Measurements from ENCODE around the gene CD48.
"Not testable (repeated sequence)": the region's sequence is repeated elsewhere in the genome, so short reads cannot be mapped to it uniquely, and the experiment has no call there.

Gene CD48

DNA sequence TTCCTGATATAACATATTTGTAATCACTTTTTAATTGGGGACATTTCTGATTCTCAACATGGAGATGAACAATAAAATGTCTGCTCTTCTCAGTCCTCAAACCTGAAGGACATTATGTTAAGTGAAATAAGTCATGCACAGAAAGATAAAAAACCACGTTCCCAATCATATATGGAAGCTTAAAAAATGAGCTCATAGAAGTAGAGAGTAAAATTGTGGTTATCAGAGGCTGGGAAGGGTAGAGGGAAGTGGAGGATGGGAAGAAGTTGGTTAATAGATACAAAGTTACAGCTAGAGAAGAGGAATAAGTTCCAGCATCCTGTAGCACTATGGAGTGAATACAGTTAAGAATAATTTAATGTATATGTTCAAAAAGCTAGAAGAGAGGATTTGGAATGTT, 1.5 kb upstream of the CD48 start:
- DNase-seq (ENCODE audit: low read depth), result no peak

DNA sequence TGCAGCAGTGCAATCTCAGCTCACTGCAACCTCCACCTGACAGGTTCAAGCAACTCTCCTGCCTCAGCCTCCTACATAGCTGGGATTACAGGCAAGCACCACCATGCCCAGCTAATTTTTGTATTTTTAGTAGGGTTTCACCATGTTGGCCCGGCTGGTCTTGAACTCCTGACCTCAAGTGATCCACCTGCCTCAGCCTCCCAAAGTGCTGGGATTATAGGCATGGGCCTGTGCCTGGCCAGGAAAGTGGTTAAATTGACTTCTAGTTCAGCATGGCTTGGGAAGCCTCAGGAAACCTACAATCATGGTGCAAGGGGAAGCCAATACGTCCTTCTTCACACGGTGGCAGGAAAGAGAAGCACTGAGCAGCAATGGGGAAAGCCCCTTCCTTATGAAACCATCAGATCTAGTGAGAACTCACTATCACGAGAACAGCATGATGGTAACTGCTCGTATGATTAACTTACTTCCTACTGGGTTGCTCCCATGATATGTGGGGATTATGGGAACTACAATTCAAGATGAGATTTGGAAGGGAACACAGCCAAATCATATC, 981 bp upstream of the CD48 start:
- not testable (repeated sequence) for DNase-seq (ENCODE audit: low read depth)

DNA sequence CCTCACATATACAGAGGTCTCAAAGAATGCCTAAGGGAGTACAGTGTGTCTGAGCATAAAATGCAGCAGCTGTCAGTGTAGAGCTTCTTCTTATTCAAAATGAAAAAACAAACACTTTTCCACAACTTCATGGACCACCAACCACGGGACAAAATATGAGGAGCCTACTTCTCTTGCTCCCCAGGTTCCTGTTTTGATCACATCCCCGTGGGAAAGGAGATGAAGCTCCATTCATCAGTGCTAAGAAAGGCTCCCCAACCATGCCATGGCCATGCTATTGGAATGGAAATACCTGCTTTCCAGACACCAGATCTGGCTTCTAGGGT, 383 bp downstream of the CD48 start:
- DNase-seq (ENCODE audit: low read depth), result no peak

DNA sequence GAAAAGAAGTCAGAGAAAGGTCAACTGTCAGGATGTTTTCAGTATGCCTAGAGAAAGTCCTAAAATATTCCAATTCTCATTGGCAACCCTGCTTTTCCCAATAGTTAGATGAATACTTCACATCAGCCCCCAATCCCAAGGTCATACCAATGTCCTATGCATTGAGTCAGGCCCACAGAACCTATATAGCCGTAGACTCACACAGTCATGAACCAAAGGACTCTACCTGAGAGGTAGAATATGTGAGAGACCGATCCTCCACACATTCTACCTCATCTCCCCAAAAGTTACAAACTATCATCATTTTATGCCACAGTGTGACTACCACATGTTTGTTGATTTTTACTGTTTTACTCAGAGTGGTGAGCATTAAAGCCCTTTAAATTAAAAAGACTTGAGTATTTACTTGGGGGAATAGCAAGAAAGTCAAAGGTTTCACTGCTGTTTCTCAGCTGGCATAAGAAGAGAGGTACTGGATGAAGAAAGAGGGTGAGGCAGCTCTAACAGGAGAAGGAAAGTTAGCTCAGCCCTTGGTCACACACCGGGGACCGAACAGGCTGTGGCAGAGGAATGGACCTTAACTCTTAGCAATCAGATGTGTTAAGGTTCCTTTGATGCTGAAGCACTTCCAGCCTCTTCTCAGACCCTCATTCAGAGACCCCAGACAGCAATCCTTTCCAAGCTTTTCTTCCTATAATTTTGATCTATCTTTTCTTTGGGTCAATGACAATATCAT, 937 bp downstream of the CD48 start:
- no peak for DNase-seq (ENCODE audit: low read depth)

DNA sequence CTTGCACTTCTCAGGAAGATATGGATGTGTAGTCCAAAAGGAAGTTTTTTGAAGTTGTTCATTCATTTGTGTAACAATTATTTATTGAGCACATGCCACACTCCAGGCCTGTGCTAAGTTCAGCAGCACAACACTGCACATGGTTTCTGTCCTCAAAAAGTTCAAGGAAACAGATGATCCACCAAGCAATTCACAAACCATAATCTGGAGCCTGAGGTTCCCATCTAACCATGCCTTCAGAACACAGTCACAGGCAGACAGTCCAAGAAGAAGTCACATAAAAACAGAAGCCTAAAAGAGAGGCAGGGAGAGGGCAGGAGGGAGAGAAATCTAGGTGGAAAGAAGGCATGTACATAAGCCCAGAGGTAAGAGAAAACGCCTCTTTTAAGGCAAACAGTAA, 1.9 kb downstream of the CD48 start:
- no peak for DNase-seq (ENCODE audit: low read depth)

DNA sequence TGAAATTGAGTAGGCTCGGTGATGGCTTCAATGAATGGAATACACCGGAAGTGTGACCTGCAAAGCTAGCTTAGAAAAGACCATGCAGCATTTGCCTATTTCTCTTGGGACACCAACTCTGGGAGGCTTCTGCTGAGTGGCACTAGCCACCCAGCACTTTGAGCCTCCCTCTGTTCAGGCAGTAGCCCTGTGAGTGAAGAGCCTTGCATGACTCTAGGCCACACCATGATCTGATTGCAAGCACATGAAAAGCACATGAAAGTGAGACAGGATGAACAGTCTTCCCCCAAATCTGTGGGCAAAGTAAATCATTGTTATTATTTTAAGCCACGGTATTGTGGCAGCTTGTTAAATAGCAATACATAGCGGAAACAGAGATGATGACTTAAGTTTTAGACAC, 2.8 kb downstream of the CD48 start:
- DNase-seq (ENCODE audit: low read depth), result no peak

DNA sequence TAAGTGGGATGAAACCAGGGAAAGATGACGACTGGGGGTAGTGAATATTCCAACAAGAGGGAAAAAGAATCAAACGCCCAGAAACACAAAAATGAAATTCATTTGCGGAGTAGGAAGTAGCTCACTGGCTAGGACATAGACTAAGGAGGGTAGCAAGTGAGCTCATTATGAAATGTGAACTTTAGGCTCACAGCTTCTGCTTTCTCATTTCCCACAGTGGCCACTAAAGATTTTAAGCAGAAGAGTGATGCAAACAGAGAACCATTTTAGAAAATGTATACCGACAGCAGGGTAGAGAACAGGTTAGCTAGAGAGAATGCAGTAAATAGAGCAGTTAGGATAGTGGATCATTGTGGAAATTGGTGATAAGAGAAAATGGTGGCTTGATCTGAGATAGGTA, 3.5 kb downstream of the CD48 start:
- no peak for DNase-seq (ENCODE audit: low read depth)

DNA sequence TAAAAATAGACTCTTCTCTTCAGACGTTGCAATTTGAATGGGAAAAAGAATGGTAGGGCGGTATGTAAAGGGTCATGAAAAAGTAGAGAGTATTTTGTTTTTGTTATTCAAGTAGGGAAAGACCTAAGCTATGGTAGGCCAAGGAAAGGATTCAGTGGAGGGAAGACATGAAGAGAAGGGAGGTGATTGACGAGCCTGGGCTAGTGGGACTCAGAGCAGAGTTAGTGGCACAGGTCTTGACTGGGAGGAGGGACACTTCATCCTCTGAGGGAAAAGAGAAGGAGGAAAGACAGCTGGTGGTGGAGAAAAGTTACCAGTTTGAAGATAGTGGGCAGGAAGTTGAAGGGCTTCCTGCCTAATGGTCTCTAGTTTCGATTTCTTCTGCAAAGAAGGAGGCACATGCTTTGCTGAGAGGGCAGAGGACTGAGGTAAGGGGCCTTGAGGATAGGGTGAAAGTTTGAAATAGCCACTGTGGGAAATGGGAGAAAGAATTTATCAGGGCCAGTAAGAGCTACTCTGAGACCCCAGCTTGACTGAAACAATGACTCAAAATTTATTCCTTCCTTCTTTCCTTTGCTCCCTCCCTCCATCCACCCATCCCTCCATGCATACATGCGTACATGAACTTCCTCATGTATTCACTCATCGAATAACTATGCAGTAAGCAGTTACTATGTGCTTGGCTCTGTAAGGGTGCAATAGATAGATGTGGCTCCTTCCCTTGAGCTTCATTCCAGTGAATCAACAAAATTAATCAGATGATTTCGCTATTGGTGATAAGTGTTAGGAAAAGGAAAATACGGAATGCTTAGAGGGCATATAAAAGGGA, 4.2 kb downstream of the CD48 start:
- DNase-seq (ENCODE audit: low read depth), result no peak

DNA sequence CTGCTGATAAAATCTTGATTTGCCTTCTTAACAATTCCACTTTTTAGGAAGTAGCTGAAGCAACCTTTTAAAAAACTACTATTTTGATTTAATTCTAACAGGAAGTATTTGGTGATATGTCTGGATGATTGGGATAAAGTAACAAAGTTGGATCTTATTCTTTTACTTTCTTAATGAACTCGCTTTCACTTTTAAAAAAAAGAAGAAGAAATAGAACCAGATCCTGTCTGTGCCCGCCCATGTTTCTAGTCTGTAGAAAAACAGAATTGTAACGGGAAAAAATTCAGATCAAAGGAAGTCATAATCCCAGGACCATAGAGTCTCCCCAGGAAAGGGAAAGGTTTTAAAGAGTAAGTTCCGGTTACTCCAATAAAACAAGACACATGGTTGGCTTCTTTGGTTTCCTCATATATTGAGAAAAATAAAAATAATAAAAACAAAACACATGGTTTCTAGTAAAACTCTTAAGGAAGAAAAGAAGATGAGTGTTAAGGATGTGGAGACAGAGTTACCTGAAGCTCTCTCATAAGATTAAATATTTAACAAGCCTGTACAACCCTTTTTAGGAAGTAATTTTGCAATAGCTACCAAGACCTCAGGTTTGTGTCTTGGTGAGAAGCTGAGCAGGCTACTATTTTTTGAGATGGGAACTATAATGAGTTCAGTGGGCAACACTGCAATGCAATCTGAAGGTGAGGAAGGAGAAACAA, 4.9 kb downstream of the CD48 start:
- DNase-seq (ENCODE audit: low read depth), result no peak

DNA sequence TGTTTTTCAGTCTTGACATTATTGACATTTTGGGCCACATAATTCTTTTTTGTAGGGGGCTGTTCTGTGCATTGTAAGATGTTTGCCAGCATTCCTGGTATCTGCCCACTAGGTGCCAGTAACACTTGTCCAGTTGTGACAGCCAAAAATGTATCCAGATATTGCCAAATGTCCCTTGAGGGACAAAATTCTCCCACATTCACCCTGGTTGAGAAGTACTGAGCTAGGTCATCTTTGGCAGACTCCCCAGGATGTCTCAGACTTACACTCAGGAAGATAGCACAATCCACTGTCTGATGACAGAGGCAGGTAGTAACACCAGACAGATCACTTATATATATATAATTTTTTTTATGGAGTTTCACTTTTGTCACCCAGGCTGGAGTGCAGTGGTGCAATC, 5.9 kb downstream of the CD48 start:
- DNase-seq (ENCODE audit: low read depth), result no peak

DNA sequence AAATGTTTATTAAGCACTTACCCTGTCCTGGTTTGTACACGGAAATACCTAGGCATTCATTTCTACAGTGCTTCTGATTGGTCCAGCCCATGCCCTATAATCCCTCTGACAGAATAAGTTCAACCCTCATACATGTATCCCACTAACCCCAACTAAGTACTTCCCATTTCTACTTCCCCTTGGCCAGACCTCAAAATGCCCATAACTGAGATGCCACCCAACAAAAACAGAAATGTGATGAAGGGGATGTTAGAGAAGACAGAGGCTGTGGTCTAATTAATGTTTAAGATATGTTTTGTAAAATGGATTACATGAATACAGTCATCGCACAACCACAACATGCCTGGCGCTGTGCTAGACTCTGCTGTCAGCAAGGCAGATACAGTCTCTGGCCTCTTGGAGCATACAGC, 6.4 kb downstream of the CD48 start:
- DNase-seq (ENCODE audit: low read depth), result not testable (repeated sequence)

DNA sequence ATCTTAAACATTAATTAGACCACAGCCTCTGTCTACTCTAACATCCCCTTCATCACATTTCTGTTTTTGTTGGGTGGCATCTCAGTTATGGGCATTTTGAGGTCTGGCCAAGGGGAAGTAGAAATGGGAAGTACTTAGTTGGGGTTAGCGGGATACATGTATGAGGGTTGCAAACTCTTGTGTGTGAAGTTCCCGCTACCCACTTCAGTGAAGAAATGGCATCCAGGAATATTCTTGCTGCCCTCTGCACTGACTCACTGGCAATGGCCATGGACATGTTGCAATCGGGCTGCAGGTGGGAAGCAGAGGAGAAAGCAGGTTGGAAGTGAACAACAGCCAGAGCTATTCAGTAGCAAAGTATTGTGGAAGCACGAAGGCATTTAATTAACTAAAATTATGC, 7.4 kb downstream of the CD48 start:
- DNase-seq (ENCODE audit: low read depth), result no peak

DNA sequence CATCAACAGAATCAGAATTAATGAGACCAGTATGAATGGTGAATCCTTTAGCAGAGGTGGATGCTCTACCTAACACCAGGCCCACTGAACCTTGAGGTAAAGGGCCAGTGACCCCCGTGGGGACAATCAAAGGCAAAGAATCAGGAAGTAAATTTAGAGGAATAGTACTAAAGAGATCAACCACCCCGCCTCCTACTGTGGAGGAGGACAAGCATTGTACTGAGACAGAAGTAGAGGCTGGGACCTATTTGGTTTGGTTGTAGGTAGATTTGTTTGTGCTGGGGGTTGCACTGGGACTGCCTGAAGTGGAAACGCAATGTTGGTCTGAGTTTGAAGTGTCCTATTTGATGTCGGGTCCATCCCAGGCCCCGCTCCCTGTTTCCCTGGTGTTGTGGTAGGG, 9.5 kb downstream of the CD48 start:
- DNase-seq (ENCODE audit: low read depth), result no peak

DNA sequence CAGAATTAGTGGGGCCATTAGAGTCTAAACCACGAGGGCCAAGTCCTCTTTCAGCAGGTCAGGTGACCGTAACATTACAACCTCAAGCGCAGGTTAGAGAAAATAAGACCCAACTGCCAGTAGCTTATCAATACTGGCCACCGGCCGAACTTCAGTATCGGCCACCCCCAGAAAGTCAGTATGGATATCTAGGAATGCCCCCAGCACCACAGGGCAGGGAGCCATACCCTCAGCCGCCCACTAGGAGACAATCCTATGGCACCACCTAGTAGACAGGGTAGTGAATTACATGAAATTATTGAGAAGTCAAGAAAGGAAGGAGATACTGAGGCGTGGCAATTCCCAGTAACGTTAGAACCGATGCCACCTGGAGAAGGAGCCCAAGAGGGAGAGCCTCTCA, 19.2 kb downstream of the CD48 start:
- DNase-seq (ENCODE audit: low read depth), result not testable (repeated sequence)

DNA sequence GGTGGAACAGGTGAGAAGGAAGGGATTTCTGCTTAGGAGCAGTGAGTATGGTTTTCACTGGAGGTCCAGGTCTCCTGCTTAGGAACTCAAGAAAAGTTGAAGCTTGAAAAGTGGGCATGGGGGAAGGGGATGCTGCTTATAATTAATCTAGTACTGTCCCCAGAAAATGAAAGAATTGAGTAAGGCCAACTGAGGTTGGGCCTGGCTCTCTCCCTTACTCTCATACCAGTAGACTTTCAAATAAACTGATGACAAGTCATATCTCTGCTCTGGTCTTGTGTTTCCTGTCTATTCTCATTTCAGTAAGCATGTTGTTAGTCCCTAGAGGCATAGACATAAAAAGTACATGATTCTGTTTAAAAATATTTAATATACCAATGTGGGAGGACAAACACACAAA, 26.4 kb downstream of the CD48 start:
- no peak for DNase-seq (ENCODE audit: low read depth)

DNA sequence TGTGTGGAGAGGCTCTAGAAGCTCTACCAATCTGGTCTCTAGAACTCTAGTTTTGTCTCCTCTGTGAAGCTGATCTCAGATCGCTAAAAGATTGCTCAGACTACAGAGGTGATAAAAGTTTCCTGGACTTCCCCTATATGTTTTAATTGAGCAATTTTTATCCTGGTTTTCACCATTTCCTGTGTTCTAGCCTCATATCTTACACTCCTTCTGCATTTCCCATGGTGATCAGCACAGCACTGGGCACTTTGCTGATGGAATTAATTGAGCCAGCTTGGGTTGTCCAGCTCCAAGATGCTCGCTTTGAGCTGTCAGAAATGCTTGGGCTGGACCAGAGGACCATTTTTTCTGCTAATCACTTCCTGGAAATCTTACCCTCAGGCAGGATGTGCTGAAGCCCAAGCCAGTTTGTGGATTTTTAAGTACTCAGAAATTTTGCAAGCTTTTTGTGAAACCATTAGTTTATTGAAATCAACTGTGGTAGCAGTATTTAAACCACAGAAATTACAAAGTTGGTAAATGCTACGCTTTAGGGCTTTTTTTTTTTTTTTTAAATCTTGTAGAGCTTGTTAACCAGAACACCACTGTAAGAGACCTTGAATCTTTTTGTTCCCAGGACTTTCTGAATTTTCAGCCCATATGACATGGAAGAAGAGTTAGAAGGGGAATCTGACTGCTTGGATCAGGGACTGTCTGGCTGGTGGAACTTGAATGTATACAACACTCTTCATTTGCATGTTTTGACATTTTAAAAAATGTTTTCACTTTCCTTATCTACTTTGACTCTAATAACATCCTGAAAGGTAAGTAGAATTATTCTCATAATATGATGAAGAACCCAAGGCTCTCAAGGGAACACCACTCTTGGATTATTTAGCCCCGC, 28.4 kb downstream of the CD48 start:
- DNase-seq (ENCODE audit: low read depth), result no peak

DNA sequence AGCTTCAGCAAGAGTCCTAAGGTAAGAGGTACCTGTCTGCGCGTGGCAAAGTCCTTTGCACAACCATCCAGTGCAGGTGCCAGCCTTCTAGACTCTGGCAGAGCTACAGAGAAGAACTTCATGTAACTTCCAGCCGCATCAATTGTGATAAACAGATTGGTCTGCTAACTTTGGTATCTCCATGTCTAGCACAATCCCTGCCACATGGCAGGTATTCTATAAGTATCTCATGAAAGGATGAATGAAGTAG, 29.8 kb downstream of the CD48 start:
- no peak for DNase-seq (ENCODE audit: low read depth)

DNA sequence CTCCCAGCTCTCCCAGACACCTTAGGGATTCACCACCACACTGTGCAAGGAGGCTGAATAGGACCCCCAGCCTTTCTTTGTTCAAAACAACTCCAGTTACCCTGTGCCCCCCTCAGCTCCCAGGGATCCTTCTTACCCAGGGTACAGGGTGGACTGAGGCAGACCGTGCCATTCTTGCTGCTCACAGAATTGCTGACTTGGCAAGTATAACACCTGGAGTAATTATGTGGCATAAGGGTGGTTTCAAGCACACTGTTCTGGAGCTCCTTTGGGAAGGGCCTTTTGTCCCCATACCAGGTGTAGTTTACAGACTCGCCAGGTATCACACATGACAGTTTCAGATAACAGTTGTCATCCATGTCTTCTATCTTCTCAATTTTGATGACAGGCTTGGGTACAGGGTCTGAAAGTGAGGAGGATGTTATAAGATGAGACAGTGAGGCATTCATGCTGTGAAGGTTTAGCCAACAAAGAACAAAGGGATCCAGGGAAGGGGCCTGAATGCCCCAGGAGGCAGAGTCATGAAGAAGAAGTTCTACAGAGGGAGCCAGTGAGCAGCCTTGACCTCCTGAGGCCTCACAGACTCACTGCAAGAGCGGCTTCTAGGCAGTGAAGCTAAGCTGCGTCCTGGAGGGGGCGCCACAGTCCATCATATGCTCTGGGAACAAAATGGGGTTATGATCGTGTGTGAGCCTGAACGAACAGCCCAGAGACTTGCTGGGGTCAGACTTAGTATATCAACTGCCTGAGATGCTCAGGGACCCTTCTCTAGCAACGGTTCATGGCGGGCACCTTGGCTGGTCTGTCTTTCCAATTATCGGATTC, 30.3 kb downstream of the CD48 start:
- DNase-seq (ENCODE audit: low read depth), result peak; percentile 84

DNA sequence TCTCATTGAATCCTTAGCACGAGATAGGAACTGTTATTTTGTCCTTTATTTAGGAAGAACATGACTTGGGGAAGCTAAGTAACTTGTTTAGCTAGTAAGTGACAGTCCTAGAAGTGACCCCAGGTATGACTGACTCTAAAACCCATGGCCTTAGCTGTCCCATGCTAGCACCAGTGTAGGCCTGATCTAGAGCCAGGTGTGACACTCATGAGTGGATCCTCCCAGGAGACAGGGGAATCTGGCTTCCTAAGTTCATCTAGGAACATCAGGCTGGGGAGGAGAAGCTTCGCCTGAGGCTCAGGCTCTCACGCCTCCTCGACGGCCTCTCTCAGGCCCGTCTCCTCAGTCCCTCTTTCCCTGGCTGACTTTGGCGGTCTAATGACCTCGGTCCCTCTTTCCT, 31.2 kb downstream of the CD48 start:
- DNase-seq (ENCODE audit: low read depth), result no peak

DNA sequence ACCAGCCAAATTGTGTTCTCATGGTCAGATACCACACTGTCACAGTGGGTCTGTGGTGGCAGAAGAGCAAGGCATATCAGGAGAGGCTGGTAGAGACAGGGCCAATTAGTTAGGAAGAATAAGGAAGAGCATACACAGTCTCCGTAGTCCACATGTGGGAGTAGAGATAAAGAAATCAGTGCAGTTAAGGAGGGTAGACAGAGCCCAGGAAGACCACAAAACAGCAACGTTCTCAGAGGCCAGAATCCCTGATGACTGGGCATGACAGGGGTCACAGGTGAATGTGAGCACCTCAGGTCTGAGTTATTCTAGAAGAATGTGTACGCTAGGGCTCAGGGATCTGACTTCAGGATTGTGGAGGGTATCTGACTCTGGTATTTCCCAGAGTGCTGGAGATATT, 31.7 kb downstream of the CD48 start:
- no peak for DNase-seq (ENCODE audit: low read depth)

All from T follicular helper cell (primary cell).